ENCODE results near the gene ASCL5. TPM values are rescaled to one million over a fixed set of nuclear protein-coding genes. Genes with fewer than 3 reads are reported as not detected.

ASCL5 gene
- total RNA-seq, 1 experiment from 2014 or later, result 0.15 TPM

DNA sequence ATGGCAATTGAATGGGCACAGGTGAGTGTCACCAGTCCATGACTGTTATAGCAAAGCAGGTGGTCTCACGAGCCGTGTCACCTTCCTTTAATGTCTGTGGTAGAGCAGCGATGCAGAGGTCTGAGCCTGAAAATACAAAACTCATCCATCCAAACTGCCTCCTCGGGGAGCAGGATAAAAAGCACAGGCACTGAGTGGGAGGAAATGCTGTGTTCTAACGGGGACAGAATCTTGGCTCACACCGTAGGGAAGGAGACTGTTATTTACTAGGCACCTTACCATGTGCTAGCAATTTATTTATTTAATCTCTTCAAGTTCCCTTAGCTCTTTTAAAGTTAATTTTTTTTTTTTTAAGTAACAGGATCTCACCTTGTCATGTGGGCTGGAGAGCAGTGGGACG, 1.2 kb downstream of the ASCL5 start:
- Histone ChIP-seq H3K23me2 (ENCODE audit: insufficient read length, low read depth, low read length, poor library complexity, severe bottlenecking) (no peaks in the 10 kb centered on the region), H2BK120ac (ENCODE audit: low read depth, low read length, poor library complexity, severe bottlenecking) (no peak overlapping the region), H3T11ph (ENCODE audit: low read length) (no peak overlapping the region), H4K91ac (ENCODE audit: insufficient read length, low read depth, low read length) (no peak overlapping the region), H3K4ac (ENCODE audit: low read depth, low read length) (no peak overlapping the region), H3K56ac (ENCODE audit: insufficient read length, low read depth, low read length) (no peak overlapping the region), H3K4me2 (ENCODE audit: insufficient read depth, insufficient read length, low read length) (no peak overlapping the region), H3K79me2 (ENCODE audit: insufficient read depth, low read length) (no peaks in the 10 kb centered on the region), H3K9me3 (ENCODE audit: control insufficient read depth, low read depth, low read length) (no peaks in the 10 kb centered on the region), H2AFZ (ENCODE audit: low read length) (no peak overlapping the region), H4K5ac (ENCODE audit: insufficient read length, low read depth, low read length) (no peak overlapping the region), H2BK20ac (ENCODE audit: low read depth, low read length, poor library complexity, severe bottlenecking) (no peak overlapping the region), H3K27ac (ENCODE audit: insufficient read length, low read depth, low read length) (no peak overlapping the region), H3K18ac (ENCODE audit: insufficient read length, low read depth, low read length) (no peak overlapping the region), H3K23ac (ENCODE audit: insufficient read length, low read depth, low read length) (no peak overlapping the region), H2BK12ac (ENCODE audit: insufficient read length, low read depth, low read length) (no peak overlapping the region), H3K9ac (ENCODE audit: extremely low read depth, insufficient read length, low read length) (no peak overlapping the region), H4K20me1 (ENCODE audit: control insufficient read depth, insufficient read depth, insufficient read length) (peaks cover 2% of the 10 kb centered on the region), H3K14ac (ENCODE audit: insufficient read depth, low read length) (no peak overlapping the region), H3K4me1 (ENCODE audit: insufficient read depth, low read length) (no peaks in the 10 kb centered on the region), H4K8ac (replicated peaks; ENCODE audit: insufficient read length, low read depth, low read length) (peak overlapping the region; percentile 34), H2AK5ac (ENCODE audit: insufficient read length, low read length) (no peak overlapping the region), H2BK5ac (ENCODE audit: insufficient read length, low read length) (no peak overlapping the region), H2BK15ac (ENCODE audit: low read depth, low read length) (no peak overlapping the region), H3K79me1 (ENCODE audit: insufficient read depth, low read depth, low read length, poor library complexity, severe bottlenecking) (no peaks in the 10 kb centered on the region), H3K27me3 (ENCODE audit: insufficient read depth, low read length) (no peaks in the 10 kb centered on the region)
- DNase-seq, result no peak
- H3K4me3 Mint-ChIP-seq, result no peak overlapping the region
- no CpG with 5 or more reads among the region's 7 CpGs for WGBS (ENCODE audit: extremely low coverage, insufficient read length, low lambda C conversion rate)
- no peak overlapping the region for H3K27ac Mint-ChIP-seq
- TF ChIP-seq CTCF (conservative IDR thresholded peaks at IDR 0.05), result no peak
- no peaks in the 10 kb centered on the region for H3K36me3 Mint-ChIP-seq (ENCODE audit: insufficient read depth in 1 of 3, low read depth in 3 of 3)
- H3K27me3 Mint-ChIP-seq (ENCODE audit: low read depth), result peaks cover 27% of the 10 kb centered on the region
- H3K9me3 Mint-ChIP-seq, result no peaks in the 10 kb centered on the region
- H3K4me1 Mint-ChIP-seq, result peaks cover 11 to 14% of the 10 kb centered on the region in 2 experiments
